DLD1 (cell line): ENCODE measurements around the gene HINT3.
"Not testable (repeated sequence)": the region's sequence is repeated elsewhere in the genome, so short reads cannot be mapped to it uniquely, and the experiment has no call there.

Experiments used
- in situ Hi-C: cut with HindIII; loops from 2 replicates; pipeline ENCODE4 v1.10.0; 2017; ENCODE audit warnings: low sequenced_read_pairs

Gene HINT3

DNA sequence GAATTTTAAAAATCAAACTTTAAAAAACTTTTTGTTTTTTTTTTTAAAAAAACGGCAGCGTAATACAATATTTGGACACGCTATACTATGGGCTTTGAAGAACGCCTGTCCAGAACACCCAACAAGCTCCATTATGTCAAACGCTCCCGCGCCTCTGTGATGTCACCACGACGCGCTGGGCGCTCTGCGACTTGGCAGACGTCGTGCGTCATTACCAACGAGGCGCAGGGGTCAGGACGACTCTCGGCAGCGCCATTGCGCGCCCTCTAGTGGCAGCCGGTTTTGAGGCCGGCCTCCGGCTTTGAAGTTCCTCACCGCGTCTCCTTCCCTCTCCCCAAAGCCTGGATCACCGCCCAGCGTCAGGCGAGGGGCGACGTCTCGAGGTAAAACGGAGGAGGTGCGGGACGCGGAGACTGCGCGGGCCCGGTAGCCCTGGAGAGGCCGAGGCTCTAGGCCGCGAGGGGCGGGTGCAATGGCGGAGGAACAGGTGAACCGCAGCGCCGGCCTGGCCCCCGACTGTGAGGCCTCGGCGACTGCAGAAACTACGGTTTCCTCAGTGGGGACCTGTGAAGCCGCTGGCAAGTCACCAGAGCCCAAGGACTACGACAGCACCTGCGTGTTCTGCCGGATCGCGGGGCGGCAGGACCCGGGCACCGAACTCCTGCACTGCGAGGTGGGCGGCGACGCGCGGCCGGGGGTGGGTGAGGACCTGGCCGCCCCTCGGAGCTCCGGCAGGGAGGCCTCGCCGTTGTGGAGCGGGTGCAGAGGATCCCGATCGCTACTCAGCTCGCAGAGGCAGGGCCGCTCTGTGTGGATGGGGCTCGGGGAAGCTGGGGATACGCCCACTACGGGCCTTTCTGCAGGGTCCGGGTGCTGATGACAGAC lies at the start of gene HINT3:
HINT3 (plus strand) TSS at position 265 of the 885 bp plus-strand sequence; CDS start at position 473, 208 bp downstream.
- in situ Hi-C loops = no loop called here

DNA sequence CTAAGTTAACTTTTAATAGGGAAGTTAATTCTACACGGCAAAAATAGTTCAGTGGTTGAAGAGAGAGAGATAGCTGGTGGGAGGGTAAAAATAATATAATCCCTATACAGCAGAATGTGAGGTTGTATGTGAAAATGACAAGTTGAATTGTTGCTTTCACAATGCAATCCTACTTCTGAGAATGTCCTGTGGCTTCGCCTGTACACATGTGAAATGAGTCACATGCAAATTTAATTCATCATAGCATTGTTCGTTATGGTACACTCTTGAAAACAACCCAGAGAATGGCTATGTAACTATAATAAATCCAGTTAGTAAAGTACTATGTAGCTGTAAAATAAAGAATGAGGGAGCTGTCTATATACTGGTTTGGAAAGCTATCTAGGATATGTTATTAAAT lies 46.0 kb upstream of the HINT3 start:
- in situ Hi-C loops = no loop called here

DNA sequence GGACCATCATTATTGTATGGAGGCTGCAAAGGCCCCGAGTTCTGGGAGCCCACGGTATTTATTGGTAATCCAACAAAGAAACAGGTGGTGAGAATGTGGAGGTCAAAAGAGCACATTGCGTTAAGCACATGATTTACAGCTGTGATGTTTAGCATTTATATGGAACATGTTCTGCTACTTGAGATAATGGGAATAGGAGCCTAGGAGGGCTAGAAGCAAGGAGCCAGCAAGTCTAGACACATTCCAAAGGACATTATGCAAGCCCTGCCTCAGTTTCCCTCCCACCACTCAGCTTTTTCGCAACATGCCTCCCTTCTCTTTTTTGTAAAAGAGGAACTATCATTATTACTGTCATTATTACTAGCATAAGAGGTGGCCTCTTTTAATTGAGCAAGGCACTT lies 45.5 kb upstream of the HINT3 start:
- in situ Hi-C loops = not testable (repeated sequence)

DNA sequence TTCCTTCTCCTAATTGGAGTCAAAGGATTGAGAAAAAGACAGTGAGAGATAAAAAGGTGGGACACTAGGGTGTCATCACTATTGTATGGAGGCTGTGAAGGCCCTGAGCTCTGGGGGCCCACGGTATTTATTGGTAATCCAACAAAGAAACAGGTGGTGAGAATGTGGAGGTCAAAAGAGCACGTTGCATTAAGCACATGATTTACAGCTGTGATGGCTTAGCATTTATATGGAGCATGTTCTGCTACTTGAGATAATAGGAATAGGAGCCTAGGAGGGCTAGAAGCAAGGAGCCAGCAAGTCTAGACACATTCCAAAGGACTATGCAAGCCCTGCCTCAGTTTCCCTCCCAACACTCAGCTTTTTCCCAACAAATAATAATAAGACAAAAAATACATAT lies 44.1 kb upstream of the HINT3 start:
- in situ Hi-C loops = not testable (repeated sequence)

DNA sequence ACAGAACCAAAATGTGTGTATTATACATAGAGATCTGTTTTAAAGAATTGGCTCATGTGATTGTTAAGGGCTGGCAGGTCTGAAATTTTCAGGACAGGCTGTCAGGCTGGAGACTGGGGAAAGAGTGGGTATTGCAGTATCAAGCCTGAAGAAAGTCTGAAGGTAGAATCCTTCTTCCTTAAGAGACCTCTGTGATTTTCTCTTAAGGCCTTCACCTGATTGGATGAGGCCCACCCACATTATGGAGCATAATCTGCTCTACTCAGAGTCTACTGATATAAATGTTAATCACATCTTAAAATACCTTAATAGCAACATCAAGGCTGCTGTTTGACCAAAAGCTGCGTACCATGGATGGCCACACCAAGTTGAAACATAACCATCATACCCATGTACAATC lies 43.4 kb upstream of the HINT3 start:
- in situ Hi-C loops = no loop called here

DNA sequence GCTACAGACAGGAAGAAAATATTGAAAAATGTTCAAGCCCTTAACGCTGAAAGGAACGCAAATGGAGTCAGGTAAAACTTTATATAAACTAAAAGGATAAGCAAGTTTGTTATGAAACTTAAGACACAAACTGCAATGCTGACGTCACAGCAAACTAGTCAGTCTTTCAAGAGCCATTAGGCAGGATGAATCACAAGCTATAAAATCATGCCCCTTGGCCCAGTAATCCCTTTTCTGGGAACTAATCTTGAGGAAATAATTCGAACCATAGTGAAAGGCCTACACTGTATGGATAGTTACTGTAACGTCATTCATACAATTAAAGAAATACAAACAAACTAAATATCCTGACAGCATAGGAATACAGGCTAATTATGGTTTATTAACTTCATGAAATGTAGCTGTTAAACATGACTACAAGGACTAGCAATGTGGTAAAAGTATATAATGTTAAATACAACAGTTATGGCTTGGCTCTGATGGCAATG lies 42.7 kb upstream of the HINT3 start:
- in situ Hi-C loops = no loop called here

DNA sequence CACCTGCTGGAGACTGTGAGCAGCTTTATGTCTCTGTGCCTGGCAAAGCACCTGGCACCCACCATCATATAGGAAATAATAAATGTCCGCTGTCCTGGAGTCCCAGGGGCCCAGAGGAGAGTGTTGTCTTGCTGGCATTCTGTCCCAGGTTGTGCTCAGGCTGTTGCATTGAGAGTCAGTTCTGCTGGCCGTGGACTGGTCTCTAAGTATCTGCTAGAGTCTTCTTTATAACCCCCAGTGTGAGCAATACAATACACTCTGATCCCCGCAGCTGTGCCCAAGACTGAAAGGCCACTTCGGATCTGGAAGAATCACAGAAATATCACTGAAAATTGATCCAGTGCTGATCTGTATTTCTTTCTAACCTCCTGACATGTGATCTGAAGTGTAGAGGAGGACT lies 38.3 kb upstream of the HINT3 start:
- in situ Hi-C loops = no loop called here

DNA sequence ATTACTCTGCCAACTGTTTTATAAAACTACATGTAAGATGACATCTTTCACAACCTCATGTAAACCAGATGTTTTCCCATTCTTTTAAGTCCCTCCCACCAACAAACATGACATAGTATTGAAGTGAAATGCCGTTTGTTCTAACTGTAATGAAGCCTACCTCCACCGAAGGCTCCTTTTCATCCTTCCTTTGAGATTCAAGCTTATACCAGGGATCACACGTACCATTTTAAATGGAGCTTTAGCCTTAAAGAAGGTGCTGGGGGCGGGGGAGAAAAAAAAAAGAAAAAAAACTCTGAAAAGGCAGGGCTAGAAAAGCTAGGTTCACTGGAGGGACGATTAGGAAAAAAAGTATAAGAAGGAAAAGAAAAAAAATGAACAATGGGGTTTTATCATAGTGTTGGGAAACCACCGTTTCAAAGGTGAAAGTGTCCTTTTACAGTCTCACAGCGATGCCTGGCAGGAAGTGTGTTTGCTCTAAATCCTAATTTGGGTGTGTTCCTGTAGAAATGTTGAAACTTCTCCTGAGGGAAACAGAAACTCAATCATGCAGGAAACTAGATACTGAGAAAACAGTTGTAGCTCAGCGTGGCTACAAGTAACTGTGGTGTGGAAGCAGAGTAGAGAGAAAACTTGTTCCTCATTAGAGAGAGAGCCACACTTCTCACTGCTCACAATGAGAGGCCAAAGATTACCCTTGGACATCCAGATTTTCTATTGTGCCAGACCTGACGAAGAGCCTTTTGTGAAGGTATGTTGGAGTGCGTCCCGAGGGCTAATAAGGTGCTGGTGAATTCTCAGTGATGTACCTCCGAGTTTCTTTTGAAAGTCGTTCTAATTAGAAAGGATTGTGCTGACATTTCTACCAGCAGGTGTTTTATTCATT lies 37.6 kb upstream of the HINT3 start:
- in situ Hi-C loops = no loop called here

DNA sequence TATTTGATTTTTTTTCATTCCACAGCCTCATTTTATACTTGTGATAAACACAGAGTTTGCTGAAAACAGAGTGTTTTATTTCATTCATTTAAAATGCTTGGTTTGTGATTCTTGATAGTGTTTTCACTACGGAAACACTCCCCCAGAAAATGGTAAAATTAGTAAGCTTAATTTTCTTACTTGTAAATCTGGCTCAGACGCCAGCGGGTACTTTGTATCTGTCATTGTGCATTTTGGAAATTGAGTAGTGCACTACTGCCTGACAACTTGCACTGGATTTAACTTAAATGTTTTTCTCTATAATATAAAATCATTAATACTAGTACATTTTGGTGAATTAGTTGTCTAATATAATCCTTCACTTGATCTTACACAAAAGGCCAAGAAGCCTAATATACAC lies 37.0 kb upstream of the HINT3 start:
- in situ Hi-C loops = no loop called here

DNA sequence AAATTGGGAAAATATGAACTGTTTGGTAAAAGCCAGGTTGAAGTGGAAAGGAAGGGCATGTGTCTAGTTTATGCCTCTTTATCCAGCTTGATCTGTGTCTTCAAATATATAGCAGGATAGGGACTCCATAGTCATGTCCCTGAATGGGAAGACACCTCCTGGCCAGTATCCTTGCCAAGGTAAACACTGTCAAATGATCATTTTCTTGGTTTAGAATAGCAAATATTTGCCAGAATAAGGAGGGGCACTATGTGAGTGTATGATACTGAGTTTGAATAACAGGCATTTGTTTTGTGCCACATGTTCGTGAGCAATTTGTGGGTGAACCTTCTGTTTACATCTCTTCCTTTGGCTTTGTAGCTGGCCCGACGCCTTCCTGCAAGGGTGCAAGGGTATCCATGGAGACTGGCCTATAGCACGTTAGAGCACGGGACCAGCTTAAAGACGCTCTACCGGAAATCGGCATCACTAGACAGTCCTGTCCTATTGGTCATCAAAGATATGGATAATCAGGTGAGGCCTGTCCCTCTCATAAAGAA lies 34.2 kb upstream of the HINT3 start:
- in situ Hi-C loops = no loop called here

DNA sequence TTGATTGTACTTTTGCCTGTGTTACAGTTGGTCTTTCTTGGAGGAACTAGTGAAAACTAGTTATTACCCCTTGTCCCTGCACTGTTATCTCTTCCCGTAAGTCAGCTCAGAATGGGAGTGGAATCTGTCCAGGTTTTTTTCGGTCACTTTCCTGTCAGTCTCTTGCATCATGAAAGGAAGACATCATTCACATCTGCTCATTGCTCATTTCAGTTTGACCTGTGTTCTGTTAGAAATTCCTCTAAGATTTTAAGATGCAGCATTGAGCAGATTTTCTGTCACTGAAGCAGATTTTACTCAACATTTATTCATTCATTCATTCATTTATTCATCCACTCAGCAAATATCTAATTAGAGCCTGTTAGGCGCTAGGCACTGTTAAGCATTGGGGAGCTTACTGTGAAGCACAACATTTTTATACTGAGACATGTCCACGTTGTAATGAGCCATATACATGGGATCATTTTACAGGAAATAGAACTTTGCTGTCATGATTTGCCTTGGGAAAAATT lies 33.1 kb upstream of the HINT3 start:
- in situ Hi-C loops = no loop called here

DNA sequence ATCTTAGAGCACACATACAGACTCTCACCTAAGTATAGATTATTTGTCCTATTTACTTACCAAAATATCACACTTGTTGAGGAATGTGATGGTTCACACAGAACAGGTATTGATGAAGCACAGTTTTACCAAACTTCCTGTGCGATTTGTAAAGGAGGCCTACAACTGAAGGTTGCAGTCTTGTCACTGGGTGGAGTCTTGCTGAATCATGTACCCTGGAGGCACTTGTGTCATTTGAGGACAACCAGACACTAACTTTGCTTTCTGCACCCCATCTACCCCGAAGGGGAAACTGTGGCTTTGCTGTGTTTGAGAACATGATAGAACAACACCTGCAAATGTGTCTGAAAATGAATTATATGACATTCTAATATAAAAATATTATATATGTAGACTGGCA lies 32.4 kb upstream of the HINT3 start:
- in situ Hi-C loops = no loop called here

DNA sequence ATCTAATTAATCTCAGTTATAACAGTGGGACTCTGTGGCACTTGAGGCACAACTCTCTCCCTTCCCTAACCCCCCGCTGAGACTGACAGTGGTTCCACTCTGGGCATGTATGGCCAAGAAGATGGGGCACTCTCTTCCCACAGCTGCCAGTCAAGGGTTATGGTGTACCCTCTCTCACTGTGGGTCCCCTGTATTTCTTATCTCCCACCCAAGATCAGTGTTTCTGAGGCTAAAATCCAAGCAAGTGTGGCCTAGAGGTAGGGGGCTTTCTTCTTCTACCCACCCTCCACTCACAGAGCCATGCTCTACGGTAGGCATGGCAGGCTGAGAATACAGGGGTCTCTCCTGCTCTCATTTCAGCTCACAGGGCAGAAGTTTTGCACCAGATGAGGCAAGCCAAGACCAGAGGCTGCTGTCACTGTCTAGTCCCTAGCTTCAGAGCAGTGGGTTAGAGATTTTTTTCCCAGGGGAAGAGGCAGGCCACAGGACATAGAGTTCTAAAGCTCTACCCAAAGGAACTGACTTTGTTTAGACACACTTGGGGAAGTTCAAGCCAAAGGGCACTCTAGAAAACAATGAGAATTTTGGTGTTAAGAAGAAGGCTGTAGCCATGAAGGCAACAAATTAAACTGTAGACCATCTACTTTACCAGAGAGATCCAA lies 31.7 kb upstream of the HINT3 start:
- in situ Hi-C loops = no loop called here

DNA sequence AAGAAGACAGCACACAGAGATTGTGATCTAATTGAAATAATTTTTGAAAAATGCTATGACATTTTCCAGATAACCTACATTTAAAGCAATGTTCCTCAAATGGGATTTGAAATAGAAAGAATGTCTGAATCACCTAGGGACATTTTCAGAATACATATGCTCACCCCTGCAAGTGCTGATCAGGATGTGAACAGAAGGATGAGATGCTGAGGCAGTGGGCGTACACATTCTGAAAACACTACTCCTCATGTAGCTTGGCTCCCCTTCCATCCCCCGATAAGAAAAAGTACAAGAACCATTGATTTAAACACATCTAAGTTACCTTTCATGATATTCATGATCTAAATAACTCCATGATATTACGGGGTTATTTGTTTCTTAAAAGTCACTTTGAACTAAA lies 29.9 kb upstream of the HINT3 start:
- in situ Hi-C loops = no loop called here

DNA sequence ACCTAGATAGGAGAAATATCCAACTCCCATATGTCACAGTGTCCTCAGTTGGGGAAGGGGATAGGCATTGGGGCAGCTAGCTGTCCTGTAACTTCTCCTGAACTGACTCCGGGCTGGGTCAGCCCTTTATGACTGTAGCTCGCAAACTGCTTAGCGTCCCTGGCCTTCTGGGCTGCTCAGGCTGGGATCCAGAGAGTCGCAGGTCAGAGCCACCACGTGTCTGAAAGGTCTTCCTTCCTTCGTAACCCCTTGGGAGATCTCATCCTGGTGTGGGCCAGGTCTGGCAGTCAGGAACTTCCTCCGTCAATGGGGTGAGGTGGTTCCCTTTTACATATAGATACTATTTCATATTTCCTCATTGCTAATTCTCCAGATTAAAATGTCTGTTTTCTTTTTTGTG lies 28.8 kb upstream of the HINT3 start:
- in situ Hi-C loops = no loop called here

DNA sequence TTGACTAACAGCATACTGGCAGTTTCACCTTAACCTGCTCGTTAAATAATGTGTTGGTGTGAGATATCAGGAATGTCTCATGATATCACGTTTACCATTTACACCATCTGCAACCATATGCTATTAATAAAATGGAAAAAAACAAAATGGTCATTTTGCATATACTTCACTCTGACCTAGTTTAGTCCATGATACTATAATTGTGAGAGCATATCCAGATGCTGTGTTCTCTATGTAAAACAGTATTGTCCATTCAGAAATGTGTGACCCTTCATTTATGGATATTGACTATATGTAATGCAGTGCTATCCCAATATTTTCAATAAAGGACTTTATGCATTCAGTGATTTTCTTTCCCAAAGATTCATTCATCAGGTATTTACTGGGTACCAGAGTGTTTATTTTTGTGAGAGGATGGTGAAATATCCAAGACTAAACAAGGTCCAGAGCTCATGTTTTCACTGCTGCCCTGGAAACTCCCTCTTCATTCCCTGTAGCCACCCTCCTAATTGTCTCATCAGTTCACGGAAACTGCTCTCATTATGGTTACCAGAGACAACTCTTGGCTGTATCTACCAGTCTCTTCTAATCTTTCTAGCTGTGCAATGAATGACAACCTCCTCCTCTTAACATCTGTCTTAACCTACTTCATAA lies 25.7 kb upstream of the HINT3 start:
- in situ Hi-C loops = no loop called here

DNA sequence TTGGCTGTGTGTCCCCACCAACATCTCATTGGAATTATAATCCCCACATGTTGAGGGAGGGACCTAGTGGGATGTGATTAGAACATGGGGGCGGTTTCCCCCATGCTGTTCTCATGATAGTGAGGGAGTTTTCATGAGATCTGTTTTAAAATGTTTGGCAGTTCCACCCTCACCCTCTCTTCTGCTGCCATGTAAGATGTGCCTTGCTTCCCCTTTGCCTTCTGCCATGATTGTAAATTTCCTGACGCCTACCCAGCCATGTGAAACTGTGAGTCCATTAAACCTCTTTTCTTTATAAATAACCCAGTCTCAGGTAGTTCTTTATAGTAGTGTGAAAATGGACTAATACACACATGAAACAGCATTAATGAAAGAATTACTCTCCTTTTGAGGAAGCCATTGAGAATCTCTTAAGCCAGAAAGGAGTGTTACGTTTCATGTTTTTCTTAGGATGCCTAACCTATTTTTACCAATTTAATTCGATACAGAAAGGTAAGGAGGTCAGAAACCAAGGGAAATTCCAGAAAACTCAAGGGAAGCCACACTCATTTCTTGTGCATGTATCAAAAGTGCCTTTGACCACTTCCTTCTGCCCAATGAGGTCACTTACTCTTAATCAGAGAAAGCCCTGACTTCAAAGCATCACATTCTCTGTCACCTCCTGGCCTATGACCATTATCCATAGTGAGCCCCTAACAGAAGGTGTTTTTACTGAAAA lies 24.7 kb upstream of the HINT3 start:
- in situ Hi-C loops = no loop called here

DNA sequence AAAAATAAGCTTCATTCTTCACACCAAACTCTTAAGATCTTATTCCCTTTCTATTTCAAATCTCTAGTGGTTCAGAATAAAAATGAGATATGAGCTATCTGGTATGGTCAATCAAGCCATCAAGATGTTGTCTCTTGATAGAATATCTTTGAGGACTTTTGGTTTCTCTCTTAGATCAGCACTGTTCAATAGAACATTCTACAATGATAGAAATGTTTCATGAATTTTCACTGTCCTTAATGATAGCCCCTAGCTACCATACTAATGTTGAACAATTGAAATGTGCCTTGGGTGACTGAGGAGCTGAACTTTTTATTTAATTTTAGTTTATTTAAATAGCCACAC lies 24.1 kb upstream of the HINT3 start:
- in situ Hi-C loops = no loop called here

DNA sequence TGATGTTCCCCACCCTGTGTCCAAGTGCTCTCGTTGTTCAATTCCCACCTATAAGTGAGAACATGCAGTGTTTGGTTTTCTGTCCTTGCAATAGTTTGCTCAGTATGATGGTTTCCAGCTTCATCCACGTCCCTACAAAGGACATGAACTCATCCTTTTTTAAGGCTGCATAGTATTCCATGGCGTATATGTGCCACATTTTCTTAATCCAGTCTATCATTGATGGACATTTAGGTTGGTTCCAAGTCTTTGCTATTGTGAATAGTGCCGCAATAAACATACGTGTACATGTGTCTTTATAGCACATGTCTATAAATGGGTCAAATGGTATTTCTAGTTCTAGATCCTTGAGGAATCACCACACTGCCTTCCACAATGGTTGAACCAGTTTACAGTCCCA lies 21.1 kb upstream of the HINT3 start:
- in situ Hi-C loops = not testable (repeated sequence)

DNA sequence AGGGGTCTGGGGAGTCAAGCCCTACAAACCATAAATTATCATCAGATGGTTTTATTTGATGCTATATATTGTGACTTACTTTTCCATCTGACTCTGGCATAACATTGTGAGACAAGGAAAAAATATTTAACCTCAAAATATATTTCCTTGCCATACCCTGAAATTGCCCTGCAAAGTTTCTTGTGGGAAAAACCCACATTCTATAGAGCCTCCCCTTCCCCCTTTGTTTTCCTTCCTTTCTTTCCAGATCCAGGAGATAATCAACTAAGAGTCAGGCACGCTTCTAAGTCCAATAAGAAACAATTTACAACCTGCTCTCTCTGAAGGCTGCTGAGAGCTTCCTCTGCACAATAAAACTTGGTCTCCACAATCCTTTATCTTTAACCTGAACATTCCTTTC lies 17.5 kb upstream of the HINT3 start:
- in situ Hi-C loops = no loop called here
